HG03558 (cell line): ENCODE results near the gene PGP.
"Not testable (repeated sequence)": the region's sequence is repeated elsewhere in the genome, so short reads cannot be mapped to it uniquely, and the experiment has no call there.

Experiments used
- ATAC-seq: cut with Tn5 transposase; IDR thresholded peaks from one replicate; pipeline ENCODE4 v1.9.1; 2021; ENCODE audit warnings: moderate number of reproducible peaks; ENCODE audit not compliant: unreplicated experiment; ENCODE audit errors: extremely low read depth

The PGP gene

GRCh38 chr16:2204416-2205103, 10.1 kb downstream of the PGP start:
- no peak for ATAC-seq

GRCh38 chr16:2203119-2203688, 11.4 kb downstream of the PGP start:
- not testable (repeated sequence) for ATAC-seq

- no peak for ATAC-seq
Observed at GRCh38 chr16:2200313-2200712, 14.3 kb downstream of the PGP start.

- ATAC-seq: no peak
Observed at GRCh38 chr16:2199621-2200139, 15.0 kb downstream of the PGP start.

GRCh38 chr16:2199095-2199494, 15.5 kb downstream of the PGP start:
- no peak for ATAC-seq

- no peak for ATAC-seq
Observed at GRCh38 chr16:2198283-2198682, 16.4 kb downstream of the PGP start.

GRCh38 chr16:2197765-2198164, 16.9 kb downstream of the PGP start:
- no peak for ATAC-seq

- no peak for ATAC-seq
Observed at GRCh38 chr16:2196981-2197511, 17.6 kb downstream of the PGP start.

GRCh38 chr16:2196162-2196980, 18.3 kb downstream of the PGP start, which contains the start of gene CASKIN1:
TSS of gene CASKIN1 (minus strand) at chr16:2196605. CDS start at chr16:2196432, 173 bp downstream.
- ATAC-seq: no peak

GRCh38 chr16:2195322-2196161, 19.1 kb downstream of the PGP start:
- ATAC-seq: no peak

- ATAC-seq: no peak
Observed at GRCh38 chr16:2194852-2195321, 19.8 kb downstream of the PGP start.

- no peak for ATAC-seq
Observed at GRCh38 chr16:2194166-2194834, 20.3 kb downstream of the PGP start.

GRCh38 chr16:2191446-2191706, 23.3 kb downstream of the PGP start:
- ATAC-seq: no peak

- ATAC-seq: no peak
Observed at GRCh38 chr16:2190659-2191445, 23.8 kb downstream of the PGP start.

- no peak for ATAC-seq
Observed at GRCh38 chr16:2190002-2190658, 24.5 kb downstream of the PGP start.

- ATAC-seq: no peak
Observed at GRCh38 chr16:2189252-2189893, 25.3 kb downstream of the PGP start.

GRCh38 chr16:2188395-2188794, 26.2 kb downstream of the PGP start:
- no peak for ATAC-seq

- no peak for ATAC-seq
Observed at GRCh38 chr16:2187212-2187611, 27.4 kb downstream of the PGP start.
